Retinal pigment epithelial cell (primary cell): ENCODE results near the gene STON2.

ENCODE experiments used
- DNase-seq: peaks from one replicate; pipeline ENCODE4 v3.0.0-alpha.2; 2010; ENCODE audit warnings: low read depth
- H3K4me3 ChIP-seq: 2 replicates; pipeline ENCODE4 v1.5.1; 2011; ENCODE audit warnings: mild to moderate bottlenecking, low read length, control low read depth, moderate library complexity
- TF ChIP-seq, protein P1 (sequence below): conservative IDR thresholded peaks from 2 replicates; pipeline ENCODE4 v1.5.1; 2011; ENCODE audit warnings: low read depth, low read length, control low read depth, inconsistent platforms

The STON2 gene

DNA sequence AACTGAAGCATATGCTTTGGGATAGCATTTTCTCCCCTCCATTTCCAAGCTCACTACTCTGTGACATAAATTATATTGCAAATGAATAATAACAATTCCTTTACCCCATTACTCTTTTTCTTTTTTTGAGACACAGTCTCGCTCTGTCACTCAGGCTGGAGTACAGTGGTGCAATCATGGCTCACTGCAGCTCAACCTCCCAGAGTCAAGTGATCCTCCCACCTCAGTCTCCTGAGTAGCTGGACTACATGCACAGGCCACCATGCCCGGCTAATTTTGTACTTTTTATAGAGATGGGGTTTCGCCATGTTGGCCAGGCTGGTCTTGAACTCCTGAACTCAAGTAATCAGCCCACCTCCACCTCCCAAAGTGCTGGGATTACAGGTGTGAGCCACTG is 130.1 kb downstream of the STON2 start:
- TF ChIP-seq, protein P1, sequence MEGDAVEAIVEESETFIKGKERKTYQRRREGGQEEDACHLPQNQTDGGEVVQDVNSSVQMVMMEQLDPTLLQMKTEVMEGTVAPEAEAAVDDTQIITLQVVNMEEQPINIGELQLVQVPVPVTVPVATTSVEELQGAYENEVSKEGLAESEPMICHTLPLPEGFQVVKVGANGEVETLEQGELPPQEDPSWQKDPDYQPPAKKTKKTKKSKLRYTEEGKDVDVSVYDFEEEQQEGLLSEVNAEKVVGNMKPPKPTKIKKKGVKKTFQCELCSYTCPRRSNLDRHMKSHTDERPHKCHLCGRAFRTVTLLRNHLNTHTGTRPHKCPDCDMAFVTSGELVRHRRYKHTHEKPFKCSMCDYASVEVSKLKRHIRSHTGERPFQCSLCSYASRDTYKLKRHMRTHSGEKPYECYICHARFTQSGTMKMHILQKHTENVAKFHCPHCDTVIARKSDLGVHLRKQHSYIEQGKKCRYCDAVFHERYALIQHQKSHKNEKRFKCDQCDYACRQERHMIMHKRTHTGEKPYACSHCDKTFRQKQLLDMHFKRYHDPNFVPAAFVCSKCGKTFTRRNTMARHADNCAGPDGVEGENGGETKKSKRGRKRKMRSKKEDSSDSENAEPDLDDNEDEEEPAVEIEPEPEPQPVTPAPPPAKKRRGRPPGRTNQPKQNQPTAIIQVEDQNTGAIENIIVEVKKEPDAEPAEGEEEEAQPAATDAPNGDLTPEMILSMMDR: no peak
- no peak for DNase-seq
- H3K4me3 ChIP-seq: no peak overlapping the region

DNA sequence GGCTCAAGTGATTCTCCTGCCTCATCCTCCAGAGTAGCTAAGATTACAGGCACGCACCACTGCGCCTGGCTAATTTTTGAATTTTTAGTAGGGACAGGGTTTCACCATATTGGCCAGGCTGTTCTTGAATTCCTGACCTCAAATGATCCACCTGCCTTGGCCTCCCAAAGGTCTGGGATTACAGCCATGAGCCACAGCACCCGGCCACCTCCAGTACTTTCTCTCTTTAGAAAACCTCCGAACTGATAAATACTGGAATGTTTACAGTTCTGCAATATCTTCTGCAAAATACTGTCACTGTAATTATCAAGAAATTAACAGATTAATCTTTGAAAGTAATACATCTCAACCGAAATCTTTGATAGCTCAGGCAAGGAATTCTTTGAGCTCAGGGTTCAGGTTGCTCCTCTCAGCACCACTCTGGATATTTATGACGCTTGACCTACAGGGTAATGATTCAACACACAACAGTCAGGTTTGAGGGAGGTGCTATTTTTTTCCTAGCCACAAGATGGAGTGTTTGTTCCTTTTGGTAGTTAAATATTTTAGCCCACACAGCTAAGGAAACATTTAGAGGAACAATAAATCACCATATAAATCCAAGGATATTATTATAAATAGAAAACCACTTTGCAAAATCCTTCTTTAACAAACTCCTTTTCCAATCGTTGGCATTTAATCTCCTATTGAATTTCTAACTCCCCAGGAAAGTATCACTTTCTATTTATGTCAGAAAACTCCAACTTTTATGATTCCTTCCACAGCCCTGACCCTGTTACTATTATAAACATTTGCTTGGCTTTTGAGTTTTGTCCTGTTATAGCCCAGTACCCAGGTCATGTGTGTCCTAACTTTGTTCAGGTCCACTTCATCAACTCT is 130.8 kb downstream of the STON2 start:
- TF ChIP-seq, protein P1: peak; percentile 78
- no peak overlapping the region for H3K4me3 ChIP-seq
- DNase-seq: peak; percentile 36

DNA sequence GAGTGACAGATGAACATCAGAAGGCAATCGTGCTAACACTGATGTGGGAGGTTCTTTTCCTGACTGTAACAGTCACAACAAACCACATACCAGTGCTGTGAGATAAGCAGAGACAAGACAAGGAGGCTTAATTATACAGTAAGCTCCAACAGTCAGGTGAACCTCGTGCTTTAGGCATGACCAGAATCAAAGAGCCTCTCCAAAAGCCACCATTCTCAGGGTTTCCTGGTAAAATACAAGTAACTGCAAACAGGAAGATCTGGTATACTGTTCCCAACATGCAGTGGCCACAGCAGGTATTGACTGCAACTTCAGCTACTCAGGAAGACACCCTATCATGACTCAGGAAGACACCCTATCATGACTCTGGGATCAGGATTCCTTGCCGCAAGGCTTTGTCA is 132.1 kb downstream of the STON2 start:
- DNase-seq: no peak
- H3K4me3 ChIP-seq: no peak overlapping the region
- TF ChIP-seq, protein P1: no peak

DNA sequence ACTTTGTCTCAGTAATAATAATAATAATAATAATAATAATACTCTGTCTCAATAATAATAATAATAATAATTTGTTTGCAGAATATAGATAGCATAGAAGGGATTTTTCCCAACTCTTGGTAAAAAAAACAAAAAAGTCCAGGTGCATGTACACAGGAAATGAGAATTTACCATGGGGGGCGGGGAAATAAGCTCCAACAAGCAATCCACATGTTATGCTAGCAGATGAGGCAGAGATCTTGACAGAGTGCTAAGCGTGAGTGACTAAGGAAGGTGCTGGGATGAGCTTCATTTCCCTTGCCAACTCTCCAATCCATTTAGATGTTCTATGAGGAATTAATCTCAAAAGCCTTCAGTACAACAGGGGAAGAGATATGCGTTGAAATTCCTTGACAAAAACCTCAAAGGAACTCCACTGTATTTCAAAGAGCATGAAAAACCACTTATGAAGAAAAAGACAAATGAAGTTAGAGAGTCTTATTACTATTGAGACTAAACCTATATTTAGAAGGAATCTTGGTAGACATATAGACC is 134.4 kb downstream of the STON2 start:
- no peak overlapping the region for H3K4me3 ChIP-seq
- TF ChIP-seq, protein P1: no peak
- no peak for DNase-seq

DNA sequence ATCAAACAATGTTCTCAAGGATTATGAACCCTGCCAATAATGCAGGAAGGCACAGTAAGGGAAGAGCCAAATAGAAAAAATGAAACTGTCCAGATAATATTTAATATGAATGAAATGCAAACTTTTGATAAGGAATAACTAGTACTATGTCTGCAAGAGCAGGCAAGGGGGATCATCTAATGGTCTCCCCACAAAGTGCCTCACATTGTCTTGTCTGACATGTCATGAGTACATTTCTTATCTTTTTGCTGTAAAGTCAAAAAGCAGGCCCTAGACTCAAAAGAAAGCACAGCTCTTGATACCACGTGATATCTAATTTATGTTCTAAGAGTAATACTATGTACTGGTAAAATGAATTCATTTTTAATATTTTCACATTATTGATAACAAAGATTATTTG is 135.5 kb downstream of the STON2 start:
- TF ChIP-seq, protein P1: no peak
- DNase-seq: no peak
- H3K4me3 ChIP-seq: no peak overlapping the region

DNA sequence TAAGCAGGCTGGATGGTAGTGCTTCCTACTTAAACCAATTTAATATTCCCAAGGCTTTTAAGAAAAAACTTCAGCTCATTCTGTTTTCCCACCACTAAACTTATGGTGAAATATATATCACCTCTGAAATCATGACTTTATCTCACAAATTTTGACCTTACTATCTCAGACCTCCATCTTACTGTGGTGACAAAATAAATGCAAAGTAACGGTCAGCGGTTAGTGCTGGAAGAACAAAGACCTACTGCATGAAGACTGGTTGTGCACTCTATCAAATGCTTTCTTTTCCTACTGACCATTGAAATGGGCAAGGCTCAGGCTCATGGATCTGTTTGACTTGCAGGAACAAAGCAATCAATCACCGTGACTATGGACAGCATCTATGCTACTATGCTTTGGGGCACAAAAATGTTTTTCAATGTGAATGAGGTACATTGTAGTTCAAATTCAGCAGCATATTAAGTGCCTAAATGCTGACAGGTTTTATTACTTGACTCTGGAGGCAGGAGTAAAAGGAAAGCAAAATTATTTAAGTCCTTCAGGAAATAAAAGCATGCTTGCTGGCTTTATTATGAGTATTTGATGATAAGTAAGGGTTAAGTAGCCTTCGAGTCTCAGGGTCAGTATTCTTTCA is 136.2 kb downstream of the STON2 start:
- no peak for DNase-seq
- TF ChIP-seq, protein P1: no peak
- H3K4me3 ChIP-seq: no peak overlapping the region
